ENCODE results near the gene FCER2.

- TF ChIP-seq POLR2A (IDR thresholded peaks at IDR 0.05; ENCODE audit: low read length) (no peak), CTCF (IDR thresholded peaks at IDR 0.05) (no peak), HOXB5 (CRISPR knock-in tag; IDR thresholded peaks at IDR 0.05) (no peak)
Observed at GRCh38 chr19:7744871-7745650, 43.1 kb upstream of the FCER2 start.
